K562 (cell line): Measurements from ENCODE around the gene ECT2L. TPM values are rescaled to one million over a fixed set of nuclear protein-coding genes. Genes with fewer than 3 reads are reported as not detected.

ENCODE experiments used
- ATAC-seq: fragments of 200-7000 bp; cut with Tn5 transposase; 3 replicates; pipeline ENCODE4 v1.9.1; 2020; ENCODE audit warnings: moderate library complexity
- BruUV-seq: library from RNA; stranded (reverse); fragments of 400-500 nt; replicated peaks from 2 replicates; lab custom pipeline; 2021; lab: Mats Ljungman, UMichigan
- CTCF ChIA-PET: fragments of 300-600 bp; formaldehyde crosslinking; extraction: SDS; loops from one replicate; lab custom pipeline; 2021; ENCODE audit warnings: low intra/inter-chr PET ratio; lab: Yijun Ruan, JAX
- POLR2A ChIA-PET: fragments of 300-600, 350-650 bp; sonication (Branson Sonifier 250); formaldehyde crosslinking; extraction: SDS; loops from one replicate; lab custom pipeline; 2021; ENCODE audit warnings: antibody characterized with exemption, inconsistent platforms; lab: Yijun Ruan, JAX
- DNase-seq, 4 experiments: peaks; one replicate each; pipeline versions ENCODE4 v3.0.0 to v3.0.0-alpha.2; 2011 to 2018; ENCODE audit warnings: low spot score in 3 of 4, mixed read lengths in 3 of 4; ENCODE audit errors: extremely low read depth in 1 of 4
- FAIRE-seq: peaks from 2 replicates; lab custom pipeline; 2011; peaks lifted over from hg19 to GRCh38; lab: Jason Lieb, UNC
- H2AFZ ChIP-seq: 2 replicates; pipeline ENCODE4 v1.6.0; 2011; ENCODE audit warnings: low read depth, low read length, control low read depth, inconsistent platforms
- H3K27ac ChIP-seq: fragments of 200-600 bp; 3 replicates; pipeline ENCODE4 v1.8.0; 2011; ENCODE audit warnings: low read depth, mild to moderate bottlenecking, control low read depth, inconsistent platforms, low read length, moderate library complexity, mixed read lengths; ENCODE audit errors: extremely low read depth
- H3K27me3 ChIP-seq, 2 experiments: fragments of 300-600 bp in 1 of 2; 2 replicates in 1 of 2; 3 replicates in 1 of 2; pipeline versions ENCODE4 v1.6.0 to v1.8.0; 2011; ENCODE audit warnings: inconsistent platforms in 2 of 2, low read length in 2 of 2, mild to moderate bottlenecking in 1 of 2, mixed read lengths in 1 of 2, moderate library complexity in 1 of 2; ENCODE audit not compliant: control insufficient read depth in 2 of 2, insufficient read depth in 2 of 2
- H3K36me3 ChIP-seq: fragments of 300-600 bp; 3 replicates; pipeline ENCODE4 v1.8.0; 2011; ENCODE audit warnings: mild to moderate bottlenecking, low read length, inconsistent platforms; ENCODE audit not compliant: control insufficient read depth, insufficient read depth
- H3K4me1 ChIP-seq, 2 experiments: fragments of 200-600 bp in 1 of 2; replicated peaks in 1 of 2; 2 replicates in 1 of 2; 3 replicates in 1 of 2; pipeline versions ENCODE4 v1.5.1 to v1.8.0; 2011; ENCODE audit warnings: inconsistent platforms in 2 of 2, low read length in 2 of 2, mild to moderate bottlenecking in 1 of 2, mixed read lengths in 1 of 2, moderate library complexity in 1 of 2; ENCODE audit not compliant: control insufficient read depth in 2 of 2, insufficient read depth in 2 of 2
- H3K4me2 ChIP-seq: 2 replicates; pipeline ENCODE4 v1.6.1; 2011; ENCODE audit warnings: low read length, control low read depth, inconsistent platforms, mixed read lengths; ENCODE audit not compliant: insufficient read depth
- H3K4me3 ChIP-seq: fragments of 200-600 bp; sonication (generic), shearing (Covaris generic); 2 replicates; pipeline ENCODE4 v1.5.1; 2016; ENCODE audit warnings: control low read depth, inconsistent platforms
- H3K79me2 ChIP-seq: fragments of 200-600 bp; 3 replicates; pipeline ENCODE4 v1.8.0; 2011; ENCODE audit warnings: low read length, inconsistent platforms; ENCODE audit not compliant: control insufficient read depth, insufficient read depth
- H3K9ac ChIP-seq, 2 experiments: 2 replicates each; pipeline versions ENCODE4 v1.6.0 to v1.6.1; 2011; ENCODE audit warnings: low read depth in 2 of 2, low read length in 2 of 2, control low read depth in 1 of 2, inconsistent platforms in 1 of 2, mild to moderate bottlenecking in 1 of 2, mixed read lengths in 1 of 2; ENCODE audit not compliant: insufficient read depth in 1 of 2
- H3K9me1 ChIP-seq: one replicate; pipeline ENCODE4 v1.6.0; 2011; ENCODE audit warnings: inconsistent platforms, mild to moderate bottlenecking, low read length, moderate library complexity; ENCODE audit not compliant: control insufficient read depth, insufficient read depth
- H3K9me3 ChIP-seq: replicated peaks from 2 replicates; pipeline ENCODE4 v1.5.1; 2011; ENCODE audit warnings: low read depth, low read length, inconsistent platforms; ENCODE audit not compliant: control insufficient read depth, insufficient read depth
- H4K20me1 ChIP-seq: replicated peaks from 2 replicates; pipeline ENCODE4 v1.6.1; 2011; ENCODE audit warnings: low read length, inconsistent platforms, mixed read lengths; ENCODE audit not compliant: control insufficient read depth, insufficient read depth
- ADNP ChIP-seq: fragments of 200-800 bp; sonication (Bioruptor generic); IDR thresholded peaks from 2 replicates; pipeline ENCODE4 v1.6.1; 2016; ENCODE audit warnings: missing genetic modification characterization, missing compliant biosample characterization
- COPS2 ChIP-seq: fragments of 450-650 bp; conservative IDR thresholded peaks from 2 replicates; pipeline ENCODE4 v1.6.1; 2016; ENCODE audit warnings: mild to moderate bottlenecking, moderate library complexity
- FOXK2 ChIP-seq, 2 experiments: fragments of 450-650 bp; IDR thresholded peaks in 1 of 2; conservative IDR thresholded peaks in 1 of 2; 2 replicates each; pipeline ENCODE4 v1.6.1; 2016; ENCODE audit warnings: low read depth in 2 of 2, mild to moderate bottlenecking in 1 of 2
- HNRNPK ChIP-seq: fragments of 200-400 bp; formaldehyde crosslinking; IDR thresholded peaks from one replicate; pipeline ENCODE4 v1.6.1; 2018; ENCODE audit warnings: mild to moderate bottlenecking, low read depth, low read length; ENCODE audit not compliant: poor library complexity, severe bottlenecking
- RBM25 ChIP-seq: fragments of 200-400 bp; formaldehyde crosslinking; IDR thresholded peaks from 2 replicates; pipeline ENCODE4 v1.6.1; 2018; ENCODE audit warnings: low read length, low read depth, moderate library complexity; ENCODE audit not compliant: severe bottlenecking
- ZBTB17 ChIP-seq: fragments of 450-650 bp; formaldehyde crosslinking; IDR thresholded peaks from 2 replicates; pipeline ENCODE4 v1.4.0; 2020; ENCODE audit warnings: mild to moderate bottlenecking
- ZNF347 ChIP-seq: fragments of 450-650 bp; formaldehyde crosslinking; IDR thresholded peaks from 2 replicates; pipeline ENCODE4 v1.4.0; 2020; ENCODE audit warnings: low read depth, mild to moderate bottlenecking, moderate library complexity
- ZNF699 ChIP-seq: fragments of 250-450 bp; sonication (Bioruptor Pico); IDR thresholded peaks from 2 replicates; pipeline ENCODE4 v1.8.0; 2021; ENCODE audit warnings: mild to moderate bottlenecking, moderate library complexity; ENCODE audit not compliant: insufficient replicate concordance
- in situ Hi-C: fragments of 300-500 bp; cut with MboI; formaldehyde crosslinking; loops from 4 replicates; pipeline ENCODE4 v1.15.0; 2018; ENCODE audit warnings: inconsistent platforms, mixed read lengths
- intact Hi-C: fragments of 100-400 bp; cut with micrococcal nuclease; formaldehyde crosslinking; loops from 2 replicates; pipeline ENCODE4 v1.14.2; 2022
- polyA plus RNA-seq, 8 experiments: library from polyadenylated mRNA; depleted of rRNA in 4 of 8; stranded (reverse) in 5 of 8; unstranded in 3 of 8; fragments of >200 nt; fragmentation: Nextera tagmentation in 2 of 8; fragmentation: Illumina TruSeq in 1 of 8; extraction: Ambion mirVana in 2 of 8; extraction: Trizol in 1 of 8; gene quantifications; 2 replicates each; pipeline versions ENCODE4 v1.2.1 to v1.2.3, GENCODE V29; 2011 to 2014; ENCODE audit warnings: inconsistent platforms in 1 of 8, missing spikeins in 1 of 8
- total RNA-seq, 7 experiments: library from RNA; depleted of rRNA in 6 of 7; stranded (reverse); fragments of >200 nt in 6 of 7; fragmentation: Illumina TruSeq in 2 of 7; extraction: Trizol in 2 of 7; gene quantifications; 2 replicates each; pipeline versions ENCODE4 v1.2.1 to v1.2.3, GENCODE V29; 2011 to 2021; ENCODE audit warnings: low replicate concordance in 1 of 7

ECT2L gene
- total and polyA plus RNA-seq, 9 of the 15 experiments (the other 6 are each of a cell fraction or from before 2014, with no cell fraction given), result 0.03 to 0.04 TPM; not detected in 7

GRCh38 chr6:138868181-138868580 is 72.3 kb downstream of the ECT2L start:
- BruUV-seq, result no TSS peak
- Histone ChIP-seq H3K9me3 (no peaks in the 10 kb centered on the region), H4K20me1 (no peaks in the 10 kb centered on the region), H3K79me2 (no peaks in the 10 kb centered on the region), H3K4me3 (no peak overlapping the region), H3K9ac (no peak overlapping the region), H3K4me1 (no peaks in the 10 kb centered on the region), H3K27ac (no peak overlapping the region), H2AFZ (no peak overlapping the region), H3K9me1 (no peaks in the 10 kb centered on the region), H3K27me3 (peaks cover 44 to 47% of the 10 kb centered on the region in 2 experiments), H3K4me2 (no peak overlapping the region), H3K36me3 (no peaks in the 10 kb centered on the region)
- FAIRE-seq (no peak), ATAC-seq (no peak), DNase-seq (no peak)
- in situ Hi-C loops, result no loop called here
- ChIA-PET CTCF (no interaction called here), POLR2A (no interaction called here)
- no peak for TF ChIP-seq ZNF699 (CRISPR knock-in tag)
- TF ChIP-seq HNRNPK, result no peak
- TF ChIP-seq RBM25, result no peak
- TF ChIP-seq ZNF347 (CRISPR knock-in tag), result no peak
- no peak for TF ChIP-seq ADNP
- no peak for TF ChIP-seq FOXK2 (conservative IDR thresholded peaks at IDR 0.05 in 1 of 2, IDR thresholded peaks at IDR 0.05 in 1 of 2; ENCODE audit: low read depth in 2 of 2)
- TF ChIP-seq COPS2, result no peak
- TF ChIP-seq ZBTB17 (CRISPR knock-in tag), result no peak
- intact Hi-C loops, result no loop called here
